CD14-positive monocyte (primary cell): ENCODE data around the gene TEKT1. TPM values are rescaled to one million over a fixed set of nuclear protein-coding genes. Genes with fewer than 3 reads are reported as not detected.

Source experiments
- DNase-seq, 3 donors: peaks; one replicate each; pipeline ENCODE4 v3.0.0-alpha.2; 2011 to 2022
- H2AFZ ChIP-seq: 2 replicates; pipeline ENCODE4 v1.6.0; 2012; ENCODE audit warnings: mild to moderate bottlenecking, low read depth, low read length, inconsistent platforms; ENCODE audit not compliant: insufficient read depth, poor library complexity, severe bottlenecking
- H3K27ac ChIP-seq, 2 donors: 1 replicate in 1 of 2; 2 replicates in 1 of 2; pipeline ENCODE4 v1.5.1; 2012 to 2013; ENCODE audit warnings: low read length in 2 of 2, control low read depth in 1 of 2, inconsistent platforms in 1 of 2, low read depth in 1 of 2, mild to moderate bottlenecking in 1 of 2
- H3K27me3 ChIP-seq, 2 donors: one replicate each; pipeline versions ENCODE4 v1.6.0 to v1.6.1; 2011 to 2013; ENCODE audit warnings: low read length in 2 of 2; ENCODE audit not compliant: control insufficient read depth in 2 of 2, insufficient read depth in 2 of 2
- H3K36me3 ChIP-seq, 2 donors: replicated peaks in 1 of 2; 1 replicate in 1 of 2; 2 replicates in 1 of 2; pipeline versions ENCODE4 v1.5.1 to v1.6.1; 2012 to 2013; ENCODE audit warnings: low read length in 2 of 2, control low read depth in 1 of 2, inconsistent platforms in 1 of 2, mild to moderate bottlenecking in 1 of 2; ENCODE audit not compliant: insufficient read depth in 2 of 2, control insufficient read depth in 1 of 2
- H3K4me1 ChIP-seq, 2 donors: 1 replicate in 1 of 2; 2 replicates in 1 of 2; pipeline versions ENCODE4 v1.5.1 to v1.6.1; 2012 to 2013; ENCODE audit warnings: low read length in 2 of 2, control low read depth in 1 of 2, inconsistent platforms in 1 of 2, mild to moderate bottlenecking in 1 of 2, moderate library complexity in 1 of 2; ENCODE audit not compliant: insufficient read depth in 2 of 2, control insufficient read depth in 1 of 2
- H3K4me2 ChIP-seq: replicated peaks from 2 replicates; pipeline ENCODE3; 2012; ENCODE audit warnings: low read length, moderate library complexity, mild to moderate bottlenecking; ENCODE audit not compliant: poor library complexity, severe bottlenecking; ENCODE audit errors: extremely low read depth
- H3K4me3 ChIP-seq, 3 experiments: fragments of 200-600 bp in 1 of 3; sonication (generic) in 1 of 3; replicated peaks in 1 of 3; 1 replicate in 2 of 3; 2 replicates in 1 of 3; pipeline ENCODE4 v1.5.1; 2011 to 2013; ENCODE audit warnings: low read length in 3 of 3, mild to moderate bottlenecking in 3 of 3, control low read depth in 2 of 3, low read depth in 2 of 3, inconsistent platforms in 1 of 3, moderate library complexity in 1 of 3
- H3K79me2 ChIP-seq: 2 replicates; pipeline ENCODE4 v1.6.0; 2012; ENCODE audit warnings: mild to moderate bottlenecking, control low read depth, inconsistent platforms, low read length, moderate library complexity; ENCODE audit not compliant: insufficient read depth
- H3K9ac ChIP-seq: 2 replicates; pipeline ENCODE4 v1.6.0; 2017; ENCODE audit warnings: low read length, mild to moderate bottlenecking; ENCODE audit not compliant: insufficient read depth, poor library complexity, severe bottlenecking
- H3K9me3 ChIP-seq, 2 donors: replicated peaks in 1 of 2; 1 replicate in 1 of 2; 2 replicates in 1 of 2; pipeline versions ENCODE4 v1.5.1 to v1.6.1; 2012 to 2013; ENCODE audit warnings: low read length in 2 of 2, control low read depth in 1 of 2; ENCODE audit not compliant: control insufficient read depth in 1 of 2, insufficient read depth in 1 of 2
- H4K20me1 ChIP-seq: 2 replicates; pipeline ENCODE4 v1.6.0; 2012; ENCODE audit warnings: mild to moderate bottlenecking, low read length, control low read depth, moderate library complexity; ENCODE audit not compliant: insufficient read depth
- H3K27ac Mint-ChIP-seq, 7 donors: one replicate each; pipeline ENCODE4 v1.8.0; 2020; ENCODE audit warnings: mild to moderate bottlenecking in 7 of 7, mixed read lengths in 7 of 7, moderate library complexity in 6 of 7, inconsistent platforms in 2 of 7
- H3K27me3 Mint-ChIP-seq, 3 donors: one replicate each; pipeline ENCODE4 v1.8.0; 2021 to 2022; ENCODE audit warnings: low read depth in 3 of 3, mild to moderate bottlenecking in 3 of 3, mixed read lengths in 3 of 3, moderate library complexity in 3 of 3, inconsistent platforms in 1 of 3
- H3K36me3 Mint-ChIP-seq, 2 donors: one replicate each; pipeline ENCODE4 v1.8.0; 2020; ENCODE audit warnings: mixed read lengths in 2 of 2, inconsistent platforms in 1 of 2, mild to moderate bottlenecking in 1 of 2
- H3K4me1 Mint-ChIP-seq: one replicate; pipeline ENCODE4 v1.8.0; 2020; ENCODE audit warnings: mild to moderate bottlenecking, mixed read lengths
- H3K4me3 Mint-ChIP-seq, 2 donors: one replicate each; pipeline ENCODE4 v1.8.0; 2020; ENCODE audit warnings: mild to moderate bottlenecking in 2 of 2, mixed read lengths in 2 of 2, moderate library complexity in 1 of 2
- H3K9me3 Mint-ChIP-seq, 7 donors: one replicate each; pipeline ENCODE4 v1.8.0; 2020 to 2022; ENCODE audit warnings: mixed read lengths in 7 of 7, mild to moderate bottlenecking in 6 of 7, moderate library complexity in 6 of 7, inconsistent platforms in 2 of 7
- CTCF ChIP-seq: fragments of 200-600 bp; IDR thresholded peaks from one replicate; pipeline ENCODE4 v1.8.0; 2022; ENCODE audit warnings: antibody characterized with exemption, mild to moderate bottlenecking
- WGBS: methylation state at CpG from one replicate; pipeline ENCODE4 v1.1.5; 2013; ENCODE audit warnings: missing lambda C conversion rate; ENCODE audit not compliant: insufficient coverage; 5-methylcytosine and 5-hydroxymethylcytosine counted together
- intact Hi-C, 2 donors: fragments of 100-400 bp; cut with micrococcal nuclease; formaldehyde crosslinking; loops; one replicate each; pipeline versions ENCODE4 v1.15.0 to v1.15.1; 2023
- polyA plus RNA-seq, 3 donors: library from polyadenylated mRNA; depleted of rRNA in 1 of 3; unstranded in 2 of 3; stranded (reverse) in 1 of 3; fragments of 300-500 nt in 2 of 3; fragments of >200 nt in 1 of 3; fragmentation: Illumina TruSeq in 2 of 3; gene quantifications; 1 replicate in 2 of 3; 2 replicates in 1 of 3; pipeline ENCODE4 v1.2.3, GENCODE V29; 2012 to 2021

The TEKT1 gene
- polyA plus RNA-seq, 3 donors = not detected

GRCh38 chr17:6868582-6868981 is 37.1 kb upstream of the TEKT1 start:
- H3K4me3 ChIP-seq = no peak overlapping the region
- DNase-seq = no peak
- no peaks in the 10 kb centered on the region for H3K4me1 Mint-ChIP-seq
- no peak overlapping the region for H3K4me2 ChIP-seq
- no peaks in the 10 kb centered on the region for H3K36me3 Mint-ChIP-seq
- H3K36me3 ChIP-seq = no peaks in the 10 kb centered on the region
- no peaks in the 10 kb centered on the region for H3K79me2 ChIP-seq
- no peaks in the 10 kb centered on the region for H3K9me3 Mint-ChIP-seq
- no peak overlapping the region for H3K4me3 Mint-ChIP-seq
- no peak overlapping the region for H2AFZ ChIP-seq
- H3K27me3 Mint-ChIP-seq = peaks cover 10 to 12% (median 12%) of the 10 kb centered on the region in 3 donors
- TF ChIP-seq CTCF = no peak
- H4K20me1 ChIP-seq = no peaks in the 10 kb centered on the region
- H3K4me1 ChIP-seq = no peaks in the 10 kb centered on the region
- no peak overlapping the region for H3K27ac Mint-ChIP-seq
- H3K9me3 ChIP-seq = no peaks in the 10 kb centered on the region
- no CpG with 5 or more reads among the region's 2 CpGs for WGBS
- no peak overlapping the region for H3K27ac ChIP-seq
- no peak overlapping the region for H3K9ac ChIP-seq
- intact Hi-C loops = no loop called here
- no peaks in the 10 kb centered on the region for H3K27me3 ChIP-seq

- Histone ChIP-seq H3K79me2 (no peaks in the 10 kb centered on the region), H3K9me3 (no peaks in the 10 kb centered on the region), H3K27ac (no peak overlapping the region), H3K9ac (no peak overlapping the region), H3K27me3 (no peaks in the 10 kb centered on the region), H2AFZ (no peak overlapping the region), H3K4me3 (no peak overlapping the region), H3K4me1 (no peaks in the 10 kb centered on the region), H3K4me2 (no peak overlapping the region), H3K36me3 (no peaks in the 10 kb centered on the region), H4K20me1 (no peaks in the 10 kb centered on the region)
- no CpG with 5 or more reads among the region's 3 CpGs for WGBS
- no peak for TF ChIP-seq CTCF
- Mint-ChIP-seq H3K27me3 (peaks cover 10 to 16% (median 12%) of the 10 kb centered on the region in 3 donors), H3K9me3 (no peaks in the 10 kb centered on the region), H3K36me3 (no peaks in the 10 kb centered on the region), H3K4me1 (no peaks in the 10 kb centered on the region), H3K4me3 (no peak overlapping the region), H3K27ac (no peak overlapping the region)
- DNase-seq = no peak
- intact Hi-C loops = no loop called here
Observed at GRCh38 chr17:6867849-6868248, 36.3 kb upstream of the TEKT1 start.
